ENCODE measurements around the gene TNKS1BP1.

The TNKS1BP1 gene

DNA sequence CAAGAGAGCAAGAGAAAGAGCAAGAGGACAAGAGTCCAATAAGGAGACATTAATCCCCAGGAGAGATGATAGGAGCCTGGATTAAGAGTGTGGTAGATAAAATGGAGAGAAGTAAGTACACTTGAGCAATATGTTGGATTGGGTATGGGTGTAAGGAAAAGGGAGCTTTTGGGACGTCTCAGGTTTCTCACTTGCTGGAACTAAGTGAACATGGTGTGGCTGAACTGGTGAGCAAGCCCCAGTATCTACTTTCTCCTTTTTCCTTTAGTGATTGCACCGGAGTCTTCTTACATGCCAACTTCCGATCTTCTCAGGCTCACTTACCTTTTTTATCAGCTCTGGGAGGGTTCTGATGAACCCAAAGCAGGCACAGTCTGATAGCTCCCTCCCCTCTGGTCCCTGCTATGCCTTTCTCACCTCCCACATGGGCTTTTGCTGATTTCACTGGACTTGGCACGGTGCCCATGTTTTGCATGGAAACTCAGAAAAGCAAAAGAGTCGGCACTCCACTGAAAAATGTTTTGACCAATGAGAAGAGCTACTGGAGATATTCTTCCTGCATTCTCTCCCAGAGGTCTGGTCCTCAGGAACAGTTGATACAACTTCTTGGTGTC is 73.2 kb downstream of the TNKS1BP1 start:
- DNase-seq (ENCODE audit: low spot score) = no peak

DNA sequence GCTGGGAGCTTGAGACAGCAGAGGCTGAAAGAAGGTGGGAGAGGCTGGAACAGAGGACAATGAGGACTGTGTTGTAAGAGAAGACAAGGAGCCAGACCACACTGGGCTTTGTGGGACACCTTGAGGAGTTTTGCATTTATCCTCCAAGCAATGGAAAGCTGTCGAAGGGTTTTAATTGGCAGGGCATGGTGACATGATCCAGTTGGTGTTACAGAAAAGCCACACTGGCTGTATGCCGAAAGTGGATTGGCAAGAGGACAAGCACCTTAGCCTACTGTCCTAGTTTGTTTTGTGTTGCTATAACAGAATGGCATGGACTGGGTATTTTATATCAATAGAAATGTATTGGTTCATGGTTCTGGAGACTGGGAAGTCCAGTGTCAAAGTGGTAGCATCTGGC is 73.7 kb downstream of the TNKS1BP1 start:
- no peak for DNase-seq (ENCODE audit: low spot score)
